IMR-90 (cell line): Measurements from ENCODE around the gene SRCIN1. TPM values are rescaled to one million over a fixed set of nuclear protein-coding genes. Genes with fewer than 3 reads are reported as not detected.

ENCODE experiments used
- ATAC-seq: fragments of 200-7000 bp; cut with Tn5 transposase; 2 replicates; pipeline ENCODE4 v1.9.1; 2020; ENCODE audit warnings: low read depth, mild to moderate bottlenecking, moderate library complexity
- BruUV-seq: library from RNA; stranded (reverse); fragments of 400-500 nt; replicated peaks from 2 replicates; lab custom pipeline; 2021; lab: Mats Ljungman, UMichigan
- CTCF ChIA-PET: fragments of 300-600 bp; formaldehyde crosslinking; extraction: SDS; loops from one replicate; lab custom pipeline; 2021; ENCODE audit warnings: antibody characterized with exemption; lab: Yijun Ruan, JAX
- POLR2A ChIA-PET: fragments of 300-600 bp; sonication (Branson Sonifier 250); formaldehyde crosslinking; loops from one replicate; lab custom pipeline; 2022; ENCODE audit warnings: antibody characterized with exemption; ENCODE audit not compliant: unreplicated experiment; lab: Charles Lee
- DNase-seq: peaks from one replicate; pipeline ENCODE4 v3.0.0; 2013
- H2AFZ ChIP-seq: replicated peaks from 2 replicates; pipeline ENCODE3; 2013; ENCODE audit warnings: low read length, mild to moderate bottlenecking; ENCODE audit not compliant: poor library complexity
- H2AK5ac ChIP-seq: 2 replicates; pipeline ENCODE4 v1.6.1; 2013; ENCODE audit warnings: low read depth, low read length, inconsistent platforms
- H2AK9ac ChIP-seq: replicated peaks from 2 replicates; pipeline ENCODE3; 2013; ENCODE audit warnings: mild to moderate bottlenecking, low read depth, low read length, moderate library complexity; ENCODE audit not compliant: poor library complexity
- H2BK120ac ChIP-seq: 2 replicates; pipeline ENCODE4 v1.6.1; 2013; ENCODE audit warnings: low read depth, low read length, inconsistent platforms
- H2BK15ac ChIP-seq: 3 replicates; pipeline ENCODE4 v1.6.1; 2013; ENCODE audit warnings: low read depth, low read length, inconsistent platforms
- H2BK20ac ChIP-seq: 2 replicates; pipeline ENCODE4 v1.6.1; 2013; ENCODE audit warnings: low read depth, mild to moderate bottlenecking, inconsistent platforms, low read length, moderate library complexity
- H2BK5ac ChIP-seq: 2 replicates; pipeline ENCODE4 v1.6.1; 2013; ENCODE audit warnings: mild to moderate bottlenecking, low read depth, low read length, inconsistent platforms; ENCODE audit not compliant: poor library complexity, severe bottlenecking
- H3K14ac ChIP-seq: replicated peaks from 2 replicates; pipeline ENCODE4 v1.6.1; 2013; ENCODE audit warnings: low read depth, low read length, inconsistent platforms
- H3K18ac ChIP-seq: 2 replicates; pipeline ENCODE4 v1.6.1; 2013; ENCODE audit warnings: low read depth, low read length, control low read depth
- H3K23ac ChIP-seq: 2 replicates; pipeline ENCODE4 v1.6.1; 2013; ENCODE audit warnings: low read depth, low read length, inconsistent platforms
- H3K27ac ChIP-seq: 2 replicates; pipeline ENCODE4 v1.5.1; 2013; ENCODE audit warnings: mild to moderate bottlenecking, control low read depth, low read length; ENCODE audit not compliant: insufficient read depth
- H3K27me3 ChIP-seq: 2 replicates; pipeline ENCODE4 v1.6.1; 2013; ENCODE audit warnings: low read length; ENCODE audit not compliant: control insufficient read depth, insufficient read depth
- H3K36me3 ChIP-seq: 2 replicates; pipeline ENCODE4 v1.6.1; 2013; ENCODE audit warnings: low read length, mixed read lengths; ENCODE audit not compliant: control insufficient read depth, insufficient read depth
- H3K4ac ChIP-seq: 2 replicates; pipeline ENCODE4 v1.6.1; 2013; ENCODE audit warnings: low read depth, low read length, inconsistent platforms
- H3K4me1 ChIP-seq: 2 replicates; pipeline ENCODE4 v1.6.1; 2013; ENCODE audit warnings: low read length, mixed read lengths; ENCODE audit not compliant: control insufficient read depth, insufficient read depth
- H3K4me2 ChIP-seq: 2 replicates; pipeline ENCODE4 v1.6.1; 2013; ENCODE audit warnings: low read depth, mild to moderate bottlenecking, control low read depth, low read length, moderate library complexity
- H3K4me3 ChIP-seq: 2 replicates; pipeline ENCODE4 v1.5.1; 2013; ENCODE audit warnings: low read depth, mild to moderate bottlenecking, control low read depth, low read length, moderate library complexity; ENCODE audit not compliant: insufficient read depth
- H3K56ac ChIP-seq: 2 replicates; pipeline ENCODE4 v1.6.1; 2013; ENCODE audit warnings: low read length, inconsistent platforms; ENCODE audit not compliant: insufficient read depth; ENCODE audit errors: extremely low read depth
- H3K79me1 ChIP-seq, 2 experiments: 2 replicates each; pipeline ENCODE4 v1.6.1; 2013; ENCODE audit warnings: low read length in 2 of 2, inconsistent platforms in 1 of 2, low read depth in 1 of 2
- H3K9ac ChIP-seq: 2 replicates; pipeline ENCODE4 v1.6.1; 2013; ENCODE audit warnings: low read depth, low read length, control low read depth
- H3K9me1 ChIP-seq: 2 replicates; pipeline ENCODE4 v1.6.1; 2013; ENCODE audit warnings: low read length, inconsistent platforms; ENCODE audit not compliant: insufficient read depth
- H3K9me3 ChIP-seq: 2 replicates; pipeline ENCODE4 v1.6.1; 2013; ENCODE audit warnings: low read length; ENCODE audit not compliant: control insufficient read depth, insufficient read depth
- H4K20me1 ChIP-seq: 2 replicates; pipeline ENCODE4 v1.6.1; 2013; ENCODE audit warnings: low read length, inconsistent platforms; ENCODE audit not compliant: insufficient read depth
- H4K5ac ChIP-seq: 2 replicates; pipeline ENCODE4 v1.6.1; 2013; ENCODE audit warnings: mild to moderate bottlenecking, low read depth, low read length, control low read depth
- H4K8ac ChIP-seq, 2 experiments: 2 replicates each; pipeline ENCODE4 v1.6.1; 2013; ENCODE audit warnings: low read depth in 2 of 2, low read length in 2 of 2, control low read depth in 1 of 2, inconsistent platforms in 1 of 2
- H4K91ac ChIP-seq: 2 replicates; pipeline ENCODE4 v1.6.1; 2013; ENCODE audit warnings: low read depth, low read length, inconsistent platforms; ENCODE audit not compliant: insufficient read depth
- CHD1 ChIP-seq: IDR thresholded peaks from 2 replicates; pipeline ENCODE4 v1.6.1; 2012; ENCODE audit warnings: low read depth, low read length, improper control_type of control experiment
- CTCF ChIP-seq: conservative IDR thresholded peaks from 2 replicates; pipeline ENCODE4 v1.5.1; 2012; ENCODE audit warnings: mild to moderate bottlenecking, low read depth, low read length, improper control_type of control experiment
- ELK1 ChIP-seq: fragments of 150-350 bp; IDR thresholded peaks from 2 replicates; pipeline ENCODE4 v1.6.1; 2016; ENCODE audit warnings: low read depth, mild to moderate bottlenecking, low read length, moderate library complexity, borderline replicate concordance
- MAFK ChIP-seq: IDR thresholded peaks from 2 replicates; pipeline ENCODE4 v1.6.1; 2012; ENCODE audit warnings: low read depth, low read length, improper control_type of control experiment
- MAZ ChIP-seq: IDR thresholded peaks from 2 replicates; pipeline ENCODE4 v1.6.1; 2012; ENCODE audit warnings: low read depth, mild to moderate bottlenecking, low read length, improper control_type of control experiment, moderate library complexity, borderline replicate concordance
- MXI1 ChIP-seq: IDR thresholded peaks from 2 replicates; pipeline ENCODE4 v1.6.1; 2012; ENCODE audit warnings: low read depth, mild to moderate bottlenecking, low read length, moderate library complexity, borderline replicate concordance
- NFE2L2 ChIP-seq: fragments of 150-350 bp; IDR thresholded peaks from 2 replicates; pipeline ENCODE4 v1.6.1; 2016; ENCODE audit warnings: low read depth, mild to moderate bottlenecking, low read length
- SMC3 ChIP-seq: fragments of 150-350 bp; IDR thresholded peaks from 2 replicates; pipeline ENCODE4 v1.6.1; 2016; ENCODE audit warnings: low read depth, mild to moderate bottlenecking, antibody characterized with exemption, low read length, moderate library complexity
- USF2 ChIP-seq: fragments of 150-350 bp; IDR thresholded peaks from 2 replicates; pipeline ENCODE4 v1.6.1; 2017; ENCODE audit warnings: mild to moderate bottlenecking, antibody characterized with exemption, low read length, low read depth
- WGBS, 2 experiments: methylation state at CpG; one replicate each; pipeline versions ENCODE4 v1.1.5 to v1.1.7; 2013; ENCODE audit warnings: missing lambda C conversion rate in 2 of 2; ENCODE audit not compliant: insufficient read length in 1 of 2; ENCODE audit errors: extremely low coverage in 2 of 2; 5-methylcytosine and 5-hydroxymethylcytosine counted together
- dilution Hi-C: fragments of 300-500 bp; cut with HindIII; formaldehyde crosslinking; loops from one replicate; pipeline ENCODE4 v1.14.3; 2018; ENCODE audit warnings: low sequenced_read_pairs; ENCODE audit not compliant: unreplicated experiment
- in situ Hi-C: fragments of 300-500 bp; cut with MboI; formaldehyde crosslinking; loops from 3 replicates; pipeline ENCODE4 v1.14.3; 2019; ENCODE audit warnings: low sequenced_read_pairs, inconsistent platforms, mixed read lengths
- intact Hi-C: fragments of 100-400 bp; cut with micrococcal nuclease; formaldehyde crosslinking; loops from 2 replicates; pipeline ENCODE4 v1.10.0; 2022
- polyA plus RNA-seq, 3 experiments: library from polyadenylated mRNA; depleted of rRNA; stranded (reverse); fragments of >200 nt; gene quantifications; 2 replicates each; pipeline ENCODE4 v1.2.3, GENCODE V29; 2012; ENCODE audit warnings: low replicate concordance in 1 of 3
- total RNA-seq: library from RNA; depleted of rRNA; stranded (reverse); fragments of >200 nt; gene quantifications from 2 replicates; pipeline ENCODE4 v1.2.3, GENCODE V29; 2012

The SRCIN1 gene
- total and polyA plus RNA-seq, 2 of the 4 experiments (the other 2 are of a cell fraction) = not detected

GRCh38 chr17:38585918-38586529, 19.7 kb downstream of the SRCIN1 start:
- no peaks in the 10 kb centered on the region; the same call in 1 of the 2 replicates for H4K20me1 ChIP-seq
- peak overlapping the region; percentile 33 for H2AFZ ChIP-seq
- CTCF ChIA-PET = interaction anchor here (1.2 kb wide), 1 partner anchor 28 kb away, joined by 3 read pairs; no protein-coding TSS in a partner anchor
- H2BK5ac ChIP-seq = no peak overlapping the region
- no peak overlapping the region for H3K4me2 ChIP-seq
- no peaks in the 10 kb centered on the region for H3K4me1 ChIP-seq
- in situ Hi-C loops = no loop called here
- no CpG with 5 or more reads among the region's 7 CpGs for WGBS, 2 experiments
- no peak overlapping the region for H3K18ac ChIP-seq
- no TSS peak for BruUV-seq
- no peak overlapping the region for H2AK5ac ChIP-seq
- H3K79me1 ChIP-seq = no peaks in the 10 kb centered on the region
- no peaks in the 10 kb centered on the region for H3K9me3 ChIP-seq
- H3K9ac ChIP-seq = no peak overlapping the region
- no peak overlapping the region for H2BK20ac ChIP-seq
- no peak overlapping the region for H2BK15ac ChIP-seq
- H4K5ac ChIP-seq = no peak overlapping the region
- intact Hi-C loops = no loop called here
- H3K14ac ChIP-seq = no peak overlapping the region
- ATAC-seq (no peak), DNase-seq (no peak)
- no peak overlapping the region for H3K4me3 ChIP-seq
- H3K23ac ChIP-seq = no peak overlapping the region
- H3K9me1 ChIP-seq = no peaks in the 10 kb centered on the region
- H4K91ac ChIP-seq = no peak overlapping the region
- H2BK120ac ChIP-seq = no peak overlapping the region
- H3K36me3 ChIP-seq = no peaks in the 10 kb centered on the region
- dilution Hi-C loops = no loop called here
- no peak for TF ChIP-seq CTCF
- TF ChIP-seq NFE2L2 = no peak
- no peak for TF ChIP-seq MAZ
- no peak for TF ChIP-seq MXI1
- no peak for TF ChIP-seq ELK1
- no peak for TF ChIP-seq USF2
- TF ChIP-seq SMC3 = no peak
- no peak for TF ChIP-seq MAFK
- TF ChIP-seq CHD1 = no peak
- H4K8ac ChIP-seq = no peak overlapping the region
- no peak overlapping the region for H3K56ac ChIP-seq
- H3K27ac ChIP-seq = no peak overlapping the region
- H2AK9ac ChIP-seq = no peak overlapping the region
- POLR2A ChIA-PET = no interaction called here
- H3K4ac ChIP-seq = no peak overlapping the region
- H3K27me3 ChIP-seq = peaks cover 79% of the 10 kb centered on the region
